HG02970 (cell line): ENCODE measurements around the gene JOSD2.
A peak's percentile ranks its signal among the peaks of the same experiment; 100 is the strongest.
"Not testable (repeated sequence)": the region's sequence is repeated elsewhere in the genome, so short reads cannot be mapped to it uniquely, and the experiment has no call there.

ENCODE experiments used
- ATAC-seq: cut with Tn5 transposase; IDR thresholded peaks from one replicate; pipeline ENCODE4 v1.9.1; 2021; ENCODE audit warnings: mild to moderate bottlenecking, moderate library complexity, moderate number of reproducible peaks; ENCODE audit not compliant: unreplicated experiment, low FRiP score

JOSD2 gene

GRCh38 chr19:50478901-50479715, 31.9 kb downstream of the JOSD2 start:
- ATAC-seq, result no peak

- ATAC-seq, result no peak
Observed at GRCh38 chr19:50477751-50478515, 33.1 kb downstream of the JOSD2 start.

GRCh38 chr19:50476907-50477238, 34.1 kb downstream of the JOSD2 start:
- no peak for ATAC-seq

- peak; percentile 77 for ATAC-seq
Observed at GRCh38 chr19:50476224-50476906, 34.6 kb downstream of the JOSD2 start, which contains the start of the genes EMC10 and GARIN5A. Gene EMC10, plus strand, starts transcription at chr19:50476507. Its CDS starts 38 bp downstream, at chr19:50476545. Gene GARIN5A, minus strand, starts transcription at chr19:50476848. Its CDS starts 460 bp downstream, at chr19:50476388.

GRCh38 chr19:50475736-50476223, 35.2 kb downstream of the JOSD2 start:
- peak; percentile 18 for ATAC-seq

GRCh38 chr19:50475101-50475568, 35.9 kb downstream of the JOSD2 start:
- ATAC-seq, result no peak

GRCh38 chr19:50473336-50473735, 37.7 kb downstream of the JOSD2 start:
- not testable (repeated sequence) for ATAC-seq

GRCh38 chr19:50468818-50469217, 42.2 kb downstream of the JOSD2 start:
- ATAC-seq, result no peak

- ATAC-seq, result no peak
Observed at GRCh38 chr19:50467566-50467965, 43.4 kb downstream of the JOSD2 start.

GRCh38 chr19:50466706-50467039, 44.3 kb downstream of the JOSD2 start:
- ATAC-seq, result no peak

- ATAC-seq, result no peak
Observed at GRCh38 chr19:50465986-50466705, 44.8 kb downstream of the JOSD2 start.

- ATAC-seq, result no peak
Observed at GRCh38 chr19:50465000-50465399, 46.0 kb downstream of the JOSD2 start.

- ATAC-seq, result no peak
Observed at GRCh38 chr19:50464348-50464747, 46.6 kb downstream of the JOSD2 start.

GRCh38 chr19:50462970-50463369, 48.0 kb downstream of the JOSD2 start:
- no peak for ATAC-seq

- ATAC-seq, result no peak
Observed at GRCh38 chr19:50461066-50461875, 49.7 kb downstream of the JOSD2 start.

- peak; percentile 43 for ATAC-seq
Observed at GRCh38 chr19:50460161-50460765, 50.7 kb downstream of the JOSD2 start.

GRCh38 chr19:50459638-50460037, 51.4 kb downstream of the JOSD2 start:
- ATAC-seq, result no peak

- ATAC-seq, result no peak
Observed at GRCh38 chr19:50459067-50459456, 51.9 kb downstream of the JOSD2 start.
